ENCODE data around the gene ST7.

DNA sequence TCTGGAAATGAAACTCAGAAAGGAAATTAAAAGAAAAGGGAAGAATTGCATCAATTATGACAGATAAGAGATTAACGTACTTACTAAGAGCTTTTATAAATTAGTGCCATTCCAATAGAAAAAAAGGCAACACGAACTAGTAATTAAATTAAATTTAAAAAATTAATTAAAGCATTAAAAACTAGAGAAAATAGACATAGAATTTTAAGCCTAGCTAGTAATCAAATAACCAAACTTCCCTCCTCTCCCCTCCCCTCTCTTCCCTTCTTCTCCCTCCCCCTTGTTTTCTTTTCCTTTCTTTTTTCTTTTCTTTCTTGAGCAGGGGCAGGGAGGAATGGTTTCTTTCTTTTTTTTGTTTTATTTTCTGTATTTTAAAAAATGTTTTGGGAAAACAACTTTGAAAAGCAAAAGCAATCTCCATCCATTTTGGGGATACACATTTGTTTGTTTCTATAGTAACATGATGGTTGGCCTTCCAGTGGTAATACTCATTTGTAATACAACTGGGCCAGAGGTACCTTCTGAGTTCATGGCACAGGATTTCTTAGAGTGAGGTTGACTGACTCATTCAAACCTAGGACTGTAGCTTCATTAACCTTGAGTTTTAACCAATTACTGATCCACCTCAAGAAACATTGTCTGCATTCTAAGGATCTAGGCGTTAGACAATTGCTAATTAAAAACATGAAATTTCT is 132.6 kb downstream of the ST7 start:
- TF ChIP-seq, protein P1, sequence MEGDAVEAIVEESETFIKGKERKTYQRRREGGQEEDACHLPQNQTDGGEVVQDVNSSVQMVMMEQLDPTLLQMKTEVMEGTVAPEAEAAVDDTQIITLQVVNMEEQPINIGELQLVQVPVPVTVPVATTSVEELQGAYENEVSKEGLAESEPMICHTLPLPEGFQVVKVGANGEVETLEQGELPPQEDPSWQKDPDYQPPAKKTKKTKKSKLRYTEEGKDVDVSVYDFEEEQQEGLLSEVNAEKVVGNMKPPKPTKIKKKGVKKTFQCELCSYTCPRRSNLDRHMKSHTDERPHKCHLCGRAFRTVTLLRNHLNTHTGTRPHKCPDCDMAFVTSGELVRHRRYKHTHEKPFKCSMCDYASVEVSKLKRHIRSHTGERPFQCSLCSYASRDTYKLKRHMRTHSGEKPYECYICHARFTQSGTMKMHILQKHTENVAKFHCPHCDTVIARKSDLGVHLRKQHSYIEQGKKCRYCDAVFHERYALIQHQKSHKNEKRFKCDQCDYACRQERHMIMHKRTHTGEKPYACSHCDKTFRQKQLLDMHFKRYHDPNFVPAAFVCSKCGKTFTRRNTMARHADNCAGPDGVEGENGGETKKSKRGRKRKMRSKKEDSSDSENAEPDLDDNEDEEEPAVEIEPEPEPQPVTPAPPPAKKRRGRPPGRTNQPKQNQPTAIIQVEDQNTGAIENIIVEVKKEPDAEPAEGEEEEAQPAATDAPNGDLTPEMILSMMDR (CRISPR knock-in tag; IDR thresholded peaks at IDR 0.05) = no peak
- TF ChIP-seq, protein P2, sequence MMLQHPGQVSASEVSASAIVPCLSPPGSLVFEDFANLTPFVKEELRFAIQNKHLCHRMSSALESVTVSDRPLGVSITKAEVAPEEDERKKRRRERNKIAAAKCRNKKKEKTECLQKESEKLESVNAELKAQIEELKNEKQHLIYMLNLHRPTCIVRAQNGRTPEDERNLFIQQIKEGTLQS (CRISPR knock-in tag; IDR thresholded peaks at IDR 0.05) = no peak
- TF ChIP-seq POLR2A (IDR thresholded peaks at IDR 0.05; ENCODE audit: insufficient read depth in 1 of 2, low read depth in 2 of 2, low read length in 2 of 2) (no peak), TCF7L2 (IDR thresholded peaks at IDR 0.05; ENCODE audit: low read depth, low read length) (no peak), NR1H2 (CRISPR knock-in tag; IDR thresholded peaks at IDR 0.05; ENCODE audit: borderline replicate concordance, low read depth) (no peak), SMAD1 (CRISPR knock-in tag; IDR thresholded peaks at IDR 0.05; ENCODE audit: borderline replicate concordance, low read depth) (no peak), CAMTA2 (CRISPR knock-in tag; IDR thresholded peaks at IDR 0.05; ENCODE audit: borderline replicate concordance) (no peak), GPN1 (CRISPR knock-in tag; IDR thresholded peaks at IDR 0.05; ENCODE audit: borderline replicate concordance) (no peak)
- TF ChIP-seq, protein P3, sequence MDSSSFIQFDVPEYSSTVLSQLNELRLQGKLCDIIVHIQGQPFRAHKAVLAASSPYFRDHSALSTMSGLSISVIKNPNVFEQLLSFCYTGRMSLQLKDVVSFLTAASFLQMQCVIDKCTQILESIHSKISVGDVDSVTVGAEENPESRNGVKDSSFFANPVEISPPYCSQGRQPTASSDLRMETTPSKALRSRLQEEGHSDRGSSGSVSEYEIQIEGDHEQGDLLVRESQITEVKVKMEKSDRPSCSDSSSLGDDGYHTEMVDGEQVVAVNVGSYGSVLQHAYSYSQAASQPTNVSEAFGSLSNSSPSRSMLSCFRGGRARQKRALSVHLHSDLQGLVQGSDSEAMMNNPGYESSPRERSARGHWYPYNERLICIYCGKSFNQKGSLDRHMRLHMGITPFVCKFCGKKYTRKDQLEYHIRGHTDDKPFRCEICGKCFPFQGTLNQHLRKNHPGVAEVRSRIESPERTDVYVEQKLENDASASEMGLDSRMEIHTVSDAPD (CRISPR knock-in tag; IDR thresholded peaks at IDR 0.05) = no peak
